Measurements from ENCODE around the gene FUOM. TPM values are rescaled to one million over a fixed set of nuclear protein-coding genes. Genes with fewer than 3 reads are reported as not detected.

FUOM gene, protein sequence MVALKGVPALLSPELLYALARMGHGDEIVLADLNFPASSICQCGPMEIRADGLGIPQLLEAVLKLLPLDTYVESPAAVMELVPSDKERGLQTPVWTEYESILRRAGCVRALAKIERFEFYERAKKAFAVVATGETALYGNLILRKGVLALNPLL
- 10 to 100 TPM; 12.4 to 13.4 TPM for total RNA-seq

DNA sequence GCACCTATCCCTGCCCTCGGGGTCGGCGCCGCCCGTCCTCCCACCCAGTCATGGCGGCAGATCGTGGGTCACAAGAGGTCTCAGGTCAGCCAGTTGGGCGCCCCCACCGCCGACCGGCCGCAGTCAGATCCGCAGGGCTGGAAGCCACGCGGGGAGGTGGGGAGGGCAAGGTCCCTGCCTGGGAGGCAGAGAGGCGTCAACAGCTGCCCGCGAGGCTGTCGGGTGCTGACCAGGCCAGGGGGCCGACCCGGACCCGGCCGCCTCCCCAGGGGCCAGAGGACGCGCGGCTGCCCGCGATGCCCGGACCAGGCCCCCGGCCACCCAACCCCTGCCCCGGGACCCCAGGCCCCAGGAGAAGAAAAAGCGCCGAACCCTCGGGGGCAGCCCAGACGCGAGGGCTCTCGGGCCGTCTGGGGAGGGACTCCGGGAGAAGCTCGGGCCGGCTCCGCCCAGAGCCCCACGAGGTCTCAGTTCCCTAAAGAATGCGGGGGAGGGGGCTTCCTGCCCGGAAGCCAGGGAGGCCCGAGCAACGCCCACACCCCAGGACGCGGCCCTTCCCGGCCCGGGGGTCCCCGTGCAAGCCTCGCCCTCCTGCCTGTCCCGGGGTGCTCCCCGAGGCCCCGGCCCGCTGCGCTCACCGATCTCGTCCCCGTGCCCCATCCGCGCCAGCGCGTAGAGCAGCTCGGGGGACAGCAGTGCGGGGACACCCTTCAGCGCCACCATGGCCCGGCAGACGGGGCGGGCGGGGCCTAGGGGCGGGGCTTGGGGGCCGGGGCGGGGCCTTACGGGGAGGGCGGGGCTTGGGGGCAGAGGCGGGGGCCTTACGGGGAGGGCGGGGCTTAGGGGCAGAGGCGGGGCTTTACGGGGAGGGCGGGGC, at the start of gene FUOM:
Gene FUOM, minus strand, starts transcription at position 735 of the 877 bp plus-strand sequence. Its CDS starts 12 bp downstream, at position 723.
- H3K4me3 Mint-ChIP-seq = peak within 1 kb of the TSS; percentile 70
- H3K9me3 Mint-ChIP-seq (ENCODE audit: insufficient read depth) = no peaks in the 10 kb centered on the region
- ATAC-seq = peak; percentile 91
- H3K4me1 Mint-ChIP-seq (ENCODE audit: low read depth) = peaks cover 7% of the 10 kb centered on the region
- ChIA-PET POLR2A (interaction anchor here (1.2 kb wide), 1 partner anchor 32 kb away, joined by 5 read pairs; no protein-coding TSS in a partner anchor), CTCF (interaction anchor here (1.2 kb wide), 1 partner anchor 28 kb away, joined by 3 read pairs; no protein-coding TSS in a partner anchor)
- DNase-seq = peak; percentile 75
- no peaks in the 10 kb centered on the region for H3K27me3 Mint-ChIP-seq (ENCODE audit: low read depth)
- H3K27ac Mint-ChIP-seq = peak within 1 kb of the TSS; percentile 11
- H3K36me3 Mint-ChIP-seq (ENCODE audit: low read depth) = peaks cover 9% of the 10 kb centered on the region

DNA sequence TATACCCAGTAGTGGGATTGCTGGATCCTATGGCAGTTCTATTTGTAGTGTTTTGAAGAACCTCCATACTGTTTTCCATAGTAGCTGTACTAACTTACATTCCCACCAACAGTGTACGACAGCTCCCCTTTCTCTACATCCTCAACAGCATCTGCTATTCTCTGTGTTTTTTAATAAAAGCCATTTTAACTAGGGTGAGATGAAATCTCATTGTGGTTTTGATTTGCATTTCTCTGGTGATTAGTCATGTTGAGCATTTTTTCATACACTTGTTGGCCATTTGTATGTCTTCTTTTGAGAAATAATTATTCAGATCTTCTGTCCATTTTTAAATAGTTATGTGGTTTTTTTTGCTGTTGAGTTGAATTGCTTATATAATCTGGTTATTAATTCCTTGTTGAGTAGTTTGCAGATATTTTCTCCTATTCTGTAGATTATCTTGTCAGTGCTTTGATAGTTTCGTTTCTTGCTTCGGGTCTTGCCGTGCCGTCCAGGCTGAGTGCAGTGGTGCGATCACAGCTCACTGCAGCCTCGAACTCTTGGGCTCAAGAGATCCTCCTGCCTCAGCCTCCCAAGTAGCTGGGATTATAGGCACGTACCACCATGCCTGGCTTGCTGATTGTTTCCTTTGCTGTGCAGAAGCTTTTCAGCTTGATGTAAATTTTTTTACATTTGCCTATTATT, 48.2 kb upstream of the FUOM start:
- H3K9me3 Mint-ChIP-seq (ENCODE audit: insufficient read depth) = peaks cover 12% of the 10 kb centered on the region
- POLR2A ChIA-PET = no interaction called here
- peaks cover 23% of the 10 kb centered on the region for H3K4me1 Mint-ChIP-seq (ENCODE audit: low read depth)
- H3K27me3 Mint-ChIP-seq (ENCODE audit: low read depth) = no peaks in the 10 kb centered on the region
- CTCF ChIA-PET = no interaction called here
- H3K4me3 Mint-ChIP-seq = no peak overlapping the region
- no peak for DNase-seq
- peaks cover 78% of the 10 kb centered on the region for H3K36me3 Mint-ChIP-seq (ENCODE audit: low read depth)
- H3K27ac Mint-ChIP-seq = no peak overlapping the region
- no peak for ATAC-seq

DNA sequence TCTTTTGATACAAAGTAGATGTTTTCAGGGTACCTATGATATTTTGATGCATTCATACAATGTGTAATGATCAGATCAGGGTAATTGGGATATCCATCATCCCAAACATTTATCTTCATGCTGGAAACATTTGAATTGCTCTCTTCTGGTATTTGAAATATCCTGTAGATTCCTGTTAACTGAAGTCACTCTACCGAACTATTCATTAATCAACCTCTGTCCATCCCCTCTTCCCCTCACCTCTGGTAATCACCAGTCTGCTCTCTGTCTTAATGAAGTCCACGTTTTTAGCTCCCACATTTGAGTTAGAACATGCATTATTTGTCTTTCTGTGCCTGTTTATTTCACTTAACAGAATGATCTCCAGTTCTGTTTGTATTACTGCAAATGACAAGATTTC, 47.5 kb upstream of the FUOM start:
- Mint-ChIP-seq H3K4me3 (no peak overlapping the region), H3K36me3 (ENCODE audit: low read depth) (peaks cover 75% of the 10 kb centered on the region), H3K4me1 (ENCODE audit: low read depth) (peaks cover 28% of the 10 kb centered on the region), H3K9me3 (ENCODE audit: insufficient read depth) (peaks cover 5% of the 10 kb centered on the region), H3K27me3 (ENCODE audit: low read depth) (no peaks in the 10 kb centered on the region), H3K27ac (no peak overlapping the region)
- CTCF ChIA-PET = no interaction called here
- ATAC-seq (no peak), DNase-seq (no peak)
- POLR2A ChIA-PET = no interaction called here

DNA sequence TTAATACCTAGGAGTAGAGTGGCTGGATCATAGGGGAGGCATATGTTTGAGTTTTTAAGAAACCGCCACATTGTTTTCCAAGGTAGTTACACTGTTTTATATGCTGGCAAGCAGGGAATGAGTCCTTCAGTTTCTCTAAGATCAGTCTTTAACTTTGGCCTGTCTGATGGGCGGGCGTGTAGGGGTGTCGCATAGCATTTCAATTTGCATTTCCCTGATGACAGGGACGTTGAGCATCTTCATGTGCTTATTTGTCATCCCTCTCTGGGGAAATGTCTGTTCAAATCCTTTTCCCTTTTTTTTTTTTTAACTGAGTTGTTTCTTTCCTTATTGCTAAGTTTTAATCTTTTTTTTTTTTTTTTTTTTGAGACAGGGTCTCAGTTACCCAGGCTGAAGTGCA, 46.0 kb upstream of the FUOM start:
- ATAC-seq (no peak), DNase-seq (no peak)
- Mint-ChIP-seq H3K4me3 (no peak overlapping the region), H3K9me3 (ENCODE audit: insufficient read depth) (no peaks in the 10 kb centered on the region), H3K36me3 (ENCODE audit: low read depth) (peaks cover 68% of the 10 kb centered on the region), H3K4me1 (ENCODE audit: low read depth) (peaks cover 34% of the 10 kb centered on the region), H3K27me3 (ENCODE audit: low read depth) (no peaks in the 10 kb centered on the region), H3K27ac (no peak overlapping the region)
- ChIA-PET CTCF (no interaction called here), POLR2A (no interaction called here)

DNA sequence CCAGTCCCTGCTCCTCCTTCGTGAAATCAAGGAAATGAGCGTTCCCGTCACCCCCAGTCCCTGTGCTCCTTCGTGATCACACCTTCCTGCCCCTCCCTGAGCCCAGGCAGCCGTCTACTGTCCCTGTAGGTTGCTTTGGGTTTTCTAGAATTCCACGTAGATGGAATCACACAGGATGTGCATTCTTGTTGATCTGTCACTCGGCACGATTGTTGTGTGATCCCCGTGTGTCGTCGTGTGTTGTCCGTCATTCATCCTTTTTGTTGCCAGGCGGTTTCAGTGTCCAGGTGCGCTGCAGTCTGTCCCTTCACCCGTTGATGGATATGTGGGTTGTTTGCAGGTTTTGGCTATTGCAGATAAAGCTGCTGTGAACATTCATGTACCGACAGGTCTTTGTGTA, 45.5 kb upstream of the FUOM start:
- Mint-ChIP-seq H3K4me3 (no peak overlapping the region), H3K27ac (no peak overlapping the region), H3K36me3 (ENCODE audit: low read depth) (peaks cover 68% of the 10 kb centered on the region), H3K9me3 (ENCODE audit: insufficient read depth) (no peaks in the 10 kb centered on the region), H3K27me3 (ENCODE audit: low read depth) (no peaks in the 10 kb centered on the region), H3K4me1 (ENCODE audit: low read depth) (peaks cover 34% of the 10 kb centered on the region)
- DNase-seq = no peak
- ChIA-PET CTCF (no interaction called here), POLR2A (no interaction called here)
- no peak for ATAC-seq

DNA sequence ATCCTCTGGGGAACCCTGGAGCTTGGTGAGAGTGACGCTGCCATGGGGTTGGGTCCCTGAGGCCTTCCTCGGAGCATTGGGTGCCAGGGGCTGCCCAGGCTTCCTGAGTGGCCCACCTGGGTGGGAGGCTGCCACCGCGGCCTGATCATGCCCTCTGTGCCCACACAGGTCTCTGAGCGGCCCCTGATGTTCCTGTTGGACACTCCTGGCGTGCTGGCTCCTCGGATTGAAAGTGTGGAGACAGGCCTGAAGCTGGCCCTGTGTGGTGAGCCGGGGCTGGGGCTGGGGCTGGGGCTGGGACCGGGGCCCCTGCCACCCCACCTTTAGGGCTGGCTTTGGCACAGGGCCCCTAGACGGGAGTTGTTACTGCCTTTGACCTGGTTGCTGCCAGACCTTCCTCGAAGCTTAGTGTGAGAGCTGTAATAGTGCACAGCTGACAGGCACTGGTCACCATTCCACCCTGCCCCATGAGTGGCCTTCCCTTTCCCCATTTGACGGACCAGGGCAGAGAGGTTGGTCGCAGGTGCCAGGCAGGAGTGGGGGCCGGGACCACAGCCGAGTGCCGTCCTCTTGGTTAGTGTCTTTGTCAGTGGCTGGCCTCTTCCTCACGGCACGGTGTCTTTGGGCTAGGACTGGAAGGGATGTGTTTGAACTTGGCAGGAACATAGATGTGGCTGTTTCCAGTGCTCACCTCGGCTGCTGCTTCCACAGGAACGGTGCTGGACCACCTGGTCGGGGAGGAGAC, 44.3 kb upstream of the FUOM start:
- peak overlapping the region; percentile 58 for H3K27ac Mint-ChIP-seq
- CTCF ChIA-PET = interaction anchor here (1.5 kb wide), 1 partner anchor 12 kb away, joined by 8 read pairs; no protein-coding TSS in a partner anchor
- POLR2A ChIA-PET = no interaction called here

DNA sequence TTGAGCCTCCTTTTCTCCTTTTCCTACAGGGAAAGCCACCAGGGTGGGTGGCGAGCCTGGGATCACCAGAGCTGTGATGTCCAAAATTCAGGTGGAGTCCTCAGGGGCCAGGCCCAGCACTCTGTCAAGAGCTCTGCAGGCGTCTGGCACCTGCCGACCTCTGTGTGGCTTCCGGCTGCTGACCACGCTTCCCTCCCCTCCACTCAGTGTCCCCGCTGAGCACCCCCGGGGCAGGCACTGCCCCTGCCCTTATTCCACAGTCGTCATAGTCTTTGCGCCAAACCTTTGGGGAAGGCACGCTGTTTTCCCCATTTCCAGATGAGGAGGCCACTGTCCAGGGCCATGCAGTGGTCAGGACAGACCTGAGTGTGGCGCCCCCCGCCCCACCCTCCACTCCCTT, 43.7 kb upstream of the FUOM start:
- ATAC-seq (no peak), DNase-seq (no peak)
- no peak overlapping the region for H3K4me3 Mint-ChIP-seq
- H3K9me3 Mint-ChIP-seq (ENCODE audit: insufficient read depth) = no peaks in the 10 kb centered on the region
- ChIA-PET CTCF (interaction anchor here (1.0 to 1.5 kb wide), 2 partner anchors 11 to 72 kb away, joined by 7 to 8 read pairs; no protein-coding TSS in a partner anchor), POLR2A (interaction anchor here (0.6 to 1.1 kb wide), 2 partner anchors 11 to 162 kb away, joined by 3 read pairs; no protein-coding TSS in a partner anchor)
- H3K27me3 Mint-ChIP-seq (ENCODE audit: low read depth) = no peaks in the 10 kb centered on the region
- H3K27ac Mint-ChIP-seq = peak overlapping the region; percentile 80
- peaks cover 69% of the 10 kb centered on the region for H3K36me3 Mint-ChIP-seq (ENCODE audit: low read depth)
- H3K4me1 Mint-ChIP-seq (ENCODE audit: low read depth) = peaks cover 37% of the 10 kb centered on the region

More for the DNA sequence above, 44.3 kb upstream of the FUOM start:
- DNase-seq = no peak
- Mint-ChIP-seq H3K27me3 (ENCODE audit: low read depth) (no peaks in the 10 kb centered on the region), H3K36me3 (ENCODE audit: low read depth) (peaks cover 69% of the 10 kb centered on the region), H3K9me3 (ENCODE audit: insufficient read depth) (no peaks in the 10 kb centered on the region), H3K4me1 (ENCODE audit: low read depth) (peaks cover 35% of the 10 kb centered on the region), H3K4me3 (no peak overlapping the region)
- ATAC-seq = no peak

DNA sequence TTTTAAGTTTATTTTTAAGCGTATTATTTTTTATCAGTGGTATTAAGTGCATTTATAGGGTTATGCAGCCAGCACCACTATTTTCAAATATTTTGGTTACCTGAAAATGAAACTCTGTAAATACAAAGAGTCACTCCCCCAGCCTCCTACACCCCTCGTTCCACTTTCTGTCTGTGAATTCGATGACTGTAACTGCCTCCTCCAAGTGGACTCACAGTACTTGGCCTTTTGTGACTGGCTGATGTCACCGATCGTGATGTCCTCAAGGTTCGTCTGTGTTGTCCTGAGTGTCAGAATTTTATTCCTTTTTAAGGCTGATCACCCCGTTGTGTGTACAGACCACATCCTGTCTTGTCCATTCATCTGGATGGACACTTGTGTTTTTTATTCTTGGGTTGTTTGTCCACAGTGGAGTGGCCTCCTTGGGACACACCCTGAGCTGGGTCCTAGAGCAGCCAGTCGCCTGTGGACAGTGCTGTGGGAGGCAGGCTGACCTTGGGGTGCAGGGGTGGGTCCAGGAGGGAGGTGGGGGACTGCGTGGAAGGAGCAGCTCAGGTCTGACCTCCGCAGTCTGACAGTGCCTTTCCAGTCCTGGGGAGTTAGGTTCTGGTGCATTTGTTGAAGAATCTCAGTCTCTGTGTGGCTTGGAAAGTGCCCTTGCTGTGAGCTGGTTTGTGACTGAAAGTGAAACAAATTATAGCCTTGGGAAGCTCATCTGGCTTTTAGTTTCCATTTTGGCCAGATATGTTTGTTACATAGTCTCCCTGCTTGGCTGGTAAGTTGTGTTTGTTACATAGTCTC, 43.0 kb upstream of the FUOM start:
- H3K27ac Mint-ChIP-seq = peak overlapping the region; percentile 80
- POLR2A ChIA-PET = interaction anchor here (0.6 to 1.1 kb wide), 2 partner anchors 11 to 162 kb away, joined by 3 read pairs; no protein-coding TSS in a partner anchor
- no peaks in the 10 kb centered on the region for H3K27me3 Mint-ChIP-seq (ENCODE audit: low read depth)
- CTCF ChIA-PET = interaction anchor here (1.0 to 1.5 kb wide), 2 partner anchors 10 to 71 kb away, joined by 7 to 8 read pairs; no protein-coding TSS in a partner anchor
- H3K4me3 Mint-ChIP-seq = no peak overlapping the region
- DNase-seq (no peak), ATAC-seq (peak; percentile 85)
- H3K4me1 Mint-ChIP-seq (ENCODE audit: low read depth) = peaks cover 33% of the 10 kb centered on the region
- H3K9me3 Mint-ChIP-seq (ENCODE audit: insufficient read depth) = no peaks in the 10 kb centered on the region
- H3K36me3 Mint-ChIP-seq (ENCODE audit: low read depth) = peaks cover 66% of the 10 kb centered on the region

DNA sequence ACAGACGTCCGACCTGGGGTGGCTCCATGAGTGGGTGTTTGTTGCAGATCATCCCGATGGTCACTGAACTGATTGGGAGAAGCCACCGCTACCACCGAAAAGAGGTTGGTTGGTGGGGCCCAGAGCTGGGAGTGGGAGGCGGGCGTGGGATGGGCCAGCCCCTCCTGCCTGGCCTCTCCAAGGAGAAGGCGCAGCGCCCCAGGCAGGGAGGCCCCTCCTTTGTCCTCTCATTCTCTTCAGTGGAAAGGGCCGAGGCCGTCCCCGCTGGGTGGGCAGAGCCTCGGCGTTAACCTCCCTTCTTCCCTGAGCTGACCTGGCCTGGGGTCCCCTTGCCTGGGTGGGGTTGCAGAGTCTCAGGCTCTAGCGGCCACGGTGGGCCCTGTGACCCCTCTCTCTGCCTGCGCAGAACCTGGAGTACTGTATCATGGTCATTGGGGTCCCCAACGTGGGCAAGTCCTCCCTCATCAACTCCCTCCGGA, 41.3 kb upstream of the FUOM start:
- H3K9me3 Mint-ChIP-seq (ENCODE audit: insufficient read depth) = no peaks in the 10 kb centered on the region
- H3K4me3 Mint-ChIP-seq = no peak overlapping the region
- H3K27me3 Mint-ChIP-seq (ENCODE audit: low read depth) = no peaks in the 10 kb centered on the region
- peaks cover 61% of the 10 kb centered on the region for H3K36me3 Mint-ChIP-seq (ENCODE audit: low read depth)
- peaks cover 40% of the 10 kb centered on the region for H3K4me1 Mint-ChIP-seq (ENCODE audit: low read depth)
- no peak for ATAC-seq
- no peak for DNase-seq
- CTCF ChIA-PET = no interaction called here
- H3K27ac Mint-ChIP-seq = no peak overlapping the region
- POLR2A ChIA-PET = no interaction called here

DNA sequence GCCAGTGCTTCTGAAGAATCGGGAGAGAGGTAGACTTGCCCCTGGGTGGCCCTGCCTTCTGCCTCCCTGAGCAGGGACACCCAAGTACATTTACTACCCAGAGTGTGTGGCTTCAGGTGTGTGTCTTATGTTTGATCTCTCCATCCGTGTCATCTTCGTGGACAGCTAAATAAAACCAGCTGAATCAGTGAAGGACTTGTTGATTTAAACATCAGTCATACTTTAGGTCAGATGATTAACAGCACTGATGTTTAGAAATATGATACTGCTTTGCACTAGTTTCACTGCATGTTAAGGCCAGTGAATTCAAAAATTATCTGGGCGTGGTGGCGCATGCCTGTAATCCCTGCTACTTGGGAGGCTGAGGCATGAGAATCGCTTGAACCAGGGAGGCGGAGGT, 40.1 kb upstream of the FUOM start:
- peaks cover 39% of the 10 kb centered on the region for H3K4me1 Mint-ChIP-seq (ENCODE audit: low read depth)
- H3K36me3 Mint-ChIP-seq (ENCODE audit: low read depth) = peaks cover 54% of the 10 kb centered on the region
- CTCF ChIA-PET = no interaction called here
- DNase-seq = no peak
- no peak overlapping the region for H3K4me3 Mint-ChIP-seq
- H3K9me3 Mint-ChIP-seq (ENCODE audit: insufficient read depth) = no peaks in the 10 kb centered on the region
- POLR2A ChIA-PET = no interaction called here
- H3K27me3 Mint-ChIP-seq (ENCODE audit: low read depth) = no peaks in the 10 kb centered on the region
- ATAC-seq = no peak
- peak overlapping the region; percentile 45 for H3K27ac Mint-ChIP-seq
